ENCODE data around the gene YPEL1. TPM values are rescaled to one million over a fixed set of nuclear protein-coding genes. Genes with fewer than 3 reads are reported as not detected.

The YPEL1 gene
- total and polyA plus RNA-seq, 8 donors, result 2.0 to 7.2 (median 2.7) TPM

DNA sequence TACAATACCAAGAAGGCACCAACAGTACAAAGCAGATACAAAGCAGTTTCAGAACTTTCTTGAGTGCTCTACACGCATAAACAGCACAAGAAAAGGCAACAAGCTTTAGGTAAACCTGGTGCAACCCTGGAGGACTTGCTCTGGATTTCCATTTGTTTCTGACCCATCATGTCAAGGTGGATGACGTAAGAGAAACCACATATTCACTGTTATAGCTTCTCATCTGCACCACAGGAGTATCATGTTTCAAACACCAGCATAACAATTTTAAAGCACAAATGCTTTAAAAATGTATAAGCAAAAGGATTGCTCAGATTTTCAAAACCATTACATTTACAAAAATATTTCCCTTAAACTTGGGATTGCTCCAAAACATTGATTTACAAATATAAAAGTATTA is 25.0 kb upstream of the YPEL1 start:
- Histone ChIP-seq H3K4me3 (no peak overlapping the region), H3K27ac (no peak overlapping the region), H3K9me3 (no peaks in the 10 kb centered on the region), H3K36me3 (peaks cover 0 to 35% (median 10%) of the 10 kb centered on the region in 3 donors), H3K27me3 (no peaks in the 10 kb centered on the region), H3K4me1 (no peaks in the 10 kb centered on the region)
- DNase-seq, result no peak
- no peak for FAIRE-seq
- TF ChIP-seq, protein P1, sequence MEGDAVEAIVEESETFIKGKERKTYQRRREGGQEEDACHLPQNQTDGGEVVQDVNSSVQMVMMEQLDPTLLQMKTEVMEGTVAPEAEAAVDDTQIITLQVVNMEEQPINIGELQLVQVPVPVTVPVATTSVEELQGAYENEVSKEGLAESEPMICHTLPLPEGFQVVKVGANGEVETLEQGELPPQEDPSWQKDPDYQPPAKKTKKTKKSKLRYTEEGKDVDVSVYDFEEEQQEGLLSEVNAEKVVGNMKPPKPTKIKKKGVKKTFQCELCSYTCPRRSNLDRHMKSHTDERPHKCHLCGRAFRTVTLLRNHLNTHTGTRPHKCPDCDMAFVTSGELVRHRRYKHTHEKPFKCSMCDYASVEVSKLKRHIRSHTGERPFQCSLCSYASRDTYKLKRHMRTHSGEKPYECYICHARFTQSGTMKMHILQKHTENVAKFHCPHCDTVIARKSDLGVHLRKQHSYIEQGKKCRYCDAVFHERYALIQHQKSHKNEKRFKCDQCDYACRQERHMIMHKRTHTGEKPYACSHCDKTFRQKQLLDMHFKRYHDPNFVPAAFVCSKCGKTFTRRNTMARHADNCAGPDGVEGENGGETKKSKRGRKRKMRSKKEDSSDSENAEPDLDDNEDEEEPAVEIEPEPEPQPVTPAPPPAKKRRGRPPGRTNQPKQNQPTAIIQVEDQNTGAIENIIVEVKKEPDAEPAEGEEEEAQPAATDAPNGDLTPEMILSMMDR (IDR thresholded peaks at IDR 0.05), result no peak
- intact Hi-C loops (cut with DNase I), result no loop called here
- WGBS, 2 donors, result 92 to 93% methylated on average over 2 of the region's 2 CpGs
- ATAC-seq, result no peak

- H3K9me3 ChIP-seq, result no peaks in the 10 kb centered on the region
- 89 to 96% methylated on average over 8 of the region's 8 CpGs for WGBS, 2 donors
- intact Hi-C loops (cut with DNase I), result no loop called here
- ATAC-seq, result no peak
- no peak for DNase-seq
- H3K4me3 ChIP-seq, result no peak overlapping the region
- H3K4me1 ChIP-seq, result no peaks in the 10 kb centered on the region
- peaks cover 0 to 27% (median 10%) of the 10 kb centered on the region in 3 donors for H3K36me3 ChIP-seq
- H3K27ac ChIP-seq, result no peak overlapping the region
- H3K27me3 ChIP-seq, result no peaks in the 10 kb centered on the region
- FAIRE-seq, result no peak
- TF ChIP-seq, protein P1 (IDR thresholded peaks at IDR 0.05), result no peak
Measured at GRCh38 chr22:21759646-21760376, 24.2 kb upstream of the YPEL1 start.

DNA sequence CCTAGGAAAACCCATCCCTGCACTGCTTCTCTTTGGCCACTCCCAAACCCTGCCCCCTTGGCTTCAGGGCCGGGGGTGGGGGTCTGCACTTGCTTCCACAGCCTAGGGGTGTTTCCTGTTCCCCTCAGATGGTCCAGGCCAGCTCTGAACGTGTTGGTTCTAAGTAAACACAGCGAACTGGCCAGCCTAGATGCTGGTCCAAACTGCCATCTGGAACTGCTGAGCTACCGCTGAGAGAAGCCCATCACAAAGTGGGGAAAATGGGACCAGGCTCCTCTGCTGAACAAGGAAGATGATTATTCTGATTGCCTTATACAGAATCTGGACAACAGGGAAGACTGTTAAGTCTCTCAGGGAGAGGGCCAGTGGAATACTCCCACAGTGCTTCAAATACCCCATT is 23.5 kb upstream of the YPEL1 start:
- H3K36me3 ChIP-seq, result peaks cover 0 to 19% (median 7%) of the 10 kb centered on the region in 3 donors
- no peaks in the 10 kb centered on the region for H3K27me3 ChIP-seq
- WGBS, 2 donors, result 79 to 81% methylated on average over 4 of the region's 4 CpGs
- no peak for FAIRE-seq
- no peak for DNase-seq
- no peaks in the 10 kb centered on the region for H3K4me1 ChIP-seq
- no peak overlapping the region for H3K4me3 ChIP-seq
- no peaks in the 10 kb centered on the region for H3K9me3 ChIP-seq
- ATAC-seq, result no peak
- intact Hi-C loops (cut with DNase I), result no loop called here
- H3K27ac ChIP-seq, result no peak overlapping the region
- TF ChIP-seq, protein P1 (IDR thresholded peaks at IDR 0.05), result no peak

DNA sequence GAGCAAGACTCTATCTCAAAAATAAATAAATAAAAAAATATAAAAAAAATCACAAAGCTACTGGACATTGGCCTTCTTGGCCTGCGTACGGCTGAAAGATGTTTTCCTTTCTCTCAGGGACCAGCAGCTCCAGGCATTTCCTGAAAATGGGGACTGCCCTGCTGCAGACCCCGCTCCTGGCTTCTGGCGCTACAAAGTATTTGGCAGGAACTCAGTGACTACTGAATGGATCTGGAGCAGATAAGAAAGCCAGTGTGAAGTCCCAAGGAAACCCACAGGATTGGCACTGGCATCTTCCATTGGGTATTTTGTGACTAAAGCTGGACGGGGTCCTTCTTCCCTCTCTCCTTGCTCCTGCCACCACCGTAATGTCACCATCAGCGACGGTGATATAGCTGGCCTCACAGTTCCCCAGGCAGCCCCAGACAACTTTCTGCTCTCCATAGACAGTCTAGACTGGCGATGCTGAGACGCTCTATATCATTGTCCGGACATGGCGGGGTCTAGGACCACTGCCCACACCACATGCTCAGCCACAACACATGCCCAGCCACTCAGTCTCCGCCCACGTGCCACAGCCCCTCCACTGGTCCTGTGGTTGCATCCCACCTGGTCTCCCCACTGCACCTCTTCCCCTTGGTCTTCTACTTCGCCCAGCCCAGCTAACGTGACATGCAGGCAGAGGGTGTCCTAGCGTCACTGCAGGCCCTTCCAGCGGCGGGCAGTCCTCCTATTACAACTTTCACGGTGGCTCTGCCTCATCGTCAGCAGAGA is 22.7 kb upstream of the YPEL1 start:
- intact Hi-C loops (cut with DNase I), result no loop called here
- TF ChIP-seq, protein P1 (IDR thresholded peaks at IDR 0.05), result no peak
- DNase-seq, result no peak
- no peak for ATAC-seq
- FAIRE-seq, result no peak
- H3K27me3 ChIP-seq, result no peaks in the 10 kb centered on the region
- H3K27ac ChIP-seq, result no peak overlapping the region
- H3K4me1 ChIP-seq, result no peaks in the 10 kb centered on the region
- peaks cover 0 to 11% (median 0%) of the 10 kb centered on the region in 3 donors for H3K36me3 ChIP-seq
- WGBS, 2 donors, result 95 to 97% methylated on average over 21 of the region's 21 CpGs
- H3K9me3 ChIP-seq, result no peaks in the 10 kb centered on the region
- no peak overlapping the region for H3K4me3 ChIP-seq
